Panc1 (cell line): ENCODE data around the gene TP63.

Source experiments
- CTCF ChIP-seq: fragments of 450-650 bp; IDR thresholded peaks from 2 replicates; pipeline ENCODE4 v1.5.1; 2017; ENCODE audit warnings: mild to moderate bottlenecking
- POLR2AphosphoS5 ChIP-seq: IDR thresholded peaks from 2 replicates; pipeline ENCODE4 v1.6.1; 2012; ENCODE audit warnings: mild to moderate bottlenecking, low read depth, low read length, moderate library complexity
- REST ChIP-seq, 2 experiments: IDR thresholded peaks; 2 replicates each; pipeline ENCODE4 v1.6.1; 2011 to 2012; ENCODE audit warnings: low read depth in 2 of 2, control low read depth in 1 of 2, low read length in 1 of 2, mild to moderate bottlenecking in 1 of 2, moderate library complexity in 1 of 2; ENCODE audit not compliant: insufficient read depth in 1 of 2
- SIN3A ChIP-seq: IDR thresholded peaks from 2 replicates; pipeline ENCODE4 v1.6.1; 2012; ENCODE audit warnings: low read depth, mild to moderate bottlenecking, low read length, moderate library complexity, borderline replicate concordance; ENCODE audit not compliant: insufficient read depth
- TCF7L2 ChIP-seq: IDR thresholded peaks from 2 replicates; pipeline ENCODE4 v1.6.1; 2011; ENCODE audit warnings: mild to moderate bottlenecking, low read depth, low read length, inconsistent platforms

- TF ChIP-seq CTCF (no peak), TCF7L2 (no peak), POLR2AphosphoS5 (no peak), REST (IDR thresholded peaks at IDR 0.05; ENCODE audit: insufficient read depth in 1 of 2, low read depth in 2 of 2, low read length in 1 of 2) (no peak), SIN3A (no peak)
Observed at GRCh38 chr3:189664311-189664710, 33.1 kb downstream of the TP63 start.
